Activated naive CD8-positive, alpha-beta T cell (primary cell): ENCODE data around the gene GRK7.
"Not testable (repeated sequence)": the region's sequence is repeated elsewhere in the genome, so short reads cannot be mapped to it uniquely, and the experiment has no call there.

Experiments
- H3K27ac Mint-ChIP-seq: one replicate; pipeline ENCODE4 v1.8.0; 2021; ENCODE audit warnings: mixed read lengths
- H3K27me3 Mint-ChIP-seq: one replicate; pipeline ENCODE4 v1.8.0; 2021; ENCODE audit warnings: mixed read lengths
- H3K36me3 Mint-ChIP-seq: one replicate; pipeline ENCODE4 v1.8.0; 2021; ENCODE audit warnings: mixed read lengths
- H3K4me1 Mint-ChIP-seq: one replicate; pipeline ENCODE4 v1.8.0; 2021; ENCODE audit warnings: low read depth, mixed read lengths
- H3K4me3 Mint-ChIP-seq: one replicate; pipeline ENCODE4 v1.8.0; 2021; ENCODE audit warnings: mild to moderate bottlenecking, mixed read lengths
- H3K9me3 Mint-ChIP-seq: one replicate; pipeline ENCODE4 v1.8.0; 2021; ENCODE audit warnings: low read depth, mixed read lengths

Gene GRK7

DNA sequence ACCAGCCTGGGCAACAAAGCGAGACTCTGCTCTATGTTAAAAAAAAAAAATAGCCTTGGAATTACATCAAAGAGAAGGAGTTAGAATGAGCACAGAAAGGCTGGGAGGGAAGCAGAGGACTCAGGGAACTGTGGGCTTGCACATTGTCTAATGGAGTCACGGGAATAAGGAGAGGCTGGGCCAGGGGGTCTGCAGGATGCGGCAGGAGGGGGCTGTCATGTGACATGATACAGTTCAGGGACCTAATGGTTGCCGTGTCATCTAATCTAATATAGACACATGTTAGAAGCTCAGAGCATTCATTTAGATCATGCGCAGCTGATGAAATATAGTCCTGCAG, 32.5 kb downstream of the GRK7 start:
- H3K27ac Mint-ChIP-seq = peak overlapping the region; percentile 100
- H3K9me3 Mint-ChIP-seq = no peaks in the 10 kb centered on the region
- H3K4me3 Mint-ChIP-seq = peak overlapping the region; percentile 85
- H3K4me1 Mint-ChIP-seq = peaks cover 59% of the 10 kb centered on the region
- H3K36me3 Mint-ChIP-seq = no peaks in the 10 kb centered on the region
- no peaks in the 10 kb centered on the region for H3K27me3 Mint-ChIP-seq

DNA sequence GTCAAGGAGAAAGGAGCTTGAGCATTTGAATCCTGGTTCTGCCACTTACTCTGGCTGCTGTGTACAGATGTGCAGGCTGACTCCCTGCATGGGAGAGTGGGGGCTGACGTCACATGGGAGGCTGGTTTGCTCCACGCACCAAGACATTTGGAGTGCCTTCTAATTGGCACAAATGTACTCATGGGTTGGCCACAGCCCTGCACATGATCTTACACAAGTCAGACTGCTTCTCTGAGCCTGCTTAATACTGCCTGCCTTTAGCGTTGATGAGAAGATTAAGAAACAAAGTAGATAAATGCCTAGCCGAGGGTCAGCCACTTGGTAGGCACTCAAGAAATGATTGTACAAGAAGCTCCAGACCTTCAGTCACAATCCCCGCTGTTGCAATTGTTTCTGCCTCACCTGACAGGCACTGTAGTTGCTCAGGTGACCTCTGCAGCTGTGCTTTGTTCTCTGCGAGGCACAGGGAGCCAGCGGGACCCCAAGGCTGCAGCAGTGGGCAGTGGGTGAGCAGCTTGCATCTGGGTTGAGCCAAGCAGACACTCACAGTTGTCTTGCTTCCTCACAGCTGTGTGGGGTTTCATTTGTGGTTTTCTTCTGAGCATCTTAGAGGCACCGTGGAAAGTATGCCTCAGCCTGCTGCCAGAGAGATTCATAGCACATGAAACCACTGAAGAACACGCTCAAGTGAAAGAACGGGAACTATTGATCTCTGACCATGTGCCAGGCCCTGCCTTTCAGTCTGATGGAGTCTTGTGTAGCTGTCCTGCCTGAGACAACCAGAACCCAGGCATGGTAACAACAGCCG, 33.1 kb downstream of the GRK7 start:
- peaks cover 59% of the 10 kb centered on the region for H3K4me1 Mint-ChIP-seq
- no peaks in the 10 kb centered on the region for H3K27me3 Mint-ChIP-seq
- peak overlapping the region; percentile 100 for H3K27ac Mint-ChIP-seq
- H3K9me3 Mint-ChIP-seq = no peaks in the 10 kb centered on the region
- peak overlapping the region; percentile 85 for H3K4me3 Mint-ChIP-seq
- H3K36me3 Mint-ChIP-seq = no peaks in the 10 kb centered on the region

DNA sequence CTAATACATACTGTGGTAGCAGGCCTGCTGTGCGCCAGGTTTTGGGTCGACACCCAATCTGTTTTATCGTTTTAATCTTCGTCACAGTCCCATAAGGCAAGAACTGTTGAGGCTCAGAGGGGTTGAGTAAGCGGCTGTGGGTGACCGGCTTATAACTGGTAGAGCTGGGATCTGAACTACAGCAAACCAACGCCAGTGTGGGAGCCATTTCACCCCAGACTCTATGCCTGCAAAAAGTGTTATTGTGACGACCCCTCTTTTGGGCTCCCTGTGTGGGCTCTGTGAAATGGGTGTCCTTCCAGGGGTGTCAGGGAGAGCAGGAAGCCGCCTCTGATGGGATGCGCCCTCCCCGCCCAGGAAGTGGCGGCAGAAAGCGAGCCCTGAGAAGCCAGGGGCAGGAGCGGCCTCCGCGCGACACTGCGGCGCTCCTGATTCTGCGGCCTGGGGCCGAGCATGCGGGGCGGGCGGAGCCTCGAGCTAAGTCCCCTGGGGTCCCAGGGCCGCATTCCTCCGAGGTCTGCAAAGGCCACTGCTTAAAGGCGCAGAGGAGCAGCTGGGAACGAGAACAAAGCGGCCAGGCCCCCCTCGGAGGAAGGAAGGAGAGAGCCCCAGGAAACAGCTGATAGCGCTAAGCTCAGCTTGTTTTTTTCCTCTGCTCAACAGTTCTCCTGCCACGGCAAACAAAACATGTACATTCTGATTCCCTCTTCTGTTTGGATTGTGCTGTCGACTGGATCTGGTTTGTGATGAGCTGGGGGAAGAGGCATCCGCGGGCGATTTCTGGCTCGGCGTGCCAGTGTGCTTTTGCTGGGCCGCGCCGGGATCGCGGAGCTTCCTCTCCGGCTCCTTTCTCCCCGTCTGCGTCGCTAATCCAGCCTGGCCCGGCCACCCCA, 33.9 kb downstream of the GRK7 start:
- Mint-ChIP-seq H3K9me3 (no peaks in the 10 kb centered on the region), H3K27ac (peak overlapping the region; percentile 100), H3K4me1 (peaks cover 59% of the 10 kb centered on the region), H3K36me3 (no peaks in the 10 kb centered on the region), H3K27me3 (no peaks in the 10 kb centered on the region), H3K4me3 (peak overlapping the region; percentile 85)

DNA sequence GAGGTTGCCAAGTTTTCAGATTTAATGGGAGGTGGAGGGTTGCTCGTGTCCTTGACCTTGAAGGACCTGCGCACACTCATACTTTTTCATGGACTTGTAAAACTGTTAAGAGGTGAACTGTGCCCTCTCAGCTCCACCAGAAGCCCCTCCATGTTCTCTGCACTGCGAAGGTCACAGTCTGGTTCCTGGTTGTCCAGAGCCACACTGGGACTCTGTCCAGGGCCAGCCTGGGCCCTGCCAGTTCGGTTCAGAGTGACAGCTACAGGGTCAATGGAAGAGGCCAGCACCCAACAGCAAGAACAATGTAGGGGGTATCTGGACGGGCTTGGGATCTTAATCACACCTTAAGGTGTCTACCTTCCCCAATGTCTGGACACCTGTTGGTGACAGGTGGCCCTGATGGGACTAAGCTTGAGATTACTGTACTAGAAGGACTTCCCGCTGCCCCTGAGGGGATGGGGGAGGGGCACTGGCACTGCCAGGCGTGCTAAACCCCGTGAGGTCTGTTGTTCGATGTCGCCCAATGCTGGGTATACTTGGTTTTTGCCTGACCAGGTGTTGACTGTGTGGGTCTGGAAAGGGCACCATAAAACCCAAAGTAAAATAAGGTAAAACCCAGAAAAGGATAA, 34.7 kb downstream of the GRK7 start:
- Mint-ChIP-seq H3K27ac (peak overlapping the region; percentile 100), H3K36me3 (no peaks in the 10 kb centered on the region), H3K9me3 (no peaks in the 10 kb centered on the region), H3K27me3 (no peaks in the 10 kb centered on the region), H3K4me1 (peaks cover 59% of the 10 kb centered on the region), H3K4me3 (peak overlapping the region; percentile 85)

DNA sequence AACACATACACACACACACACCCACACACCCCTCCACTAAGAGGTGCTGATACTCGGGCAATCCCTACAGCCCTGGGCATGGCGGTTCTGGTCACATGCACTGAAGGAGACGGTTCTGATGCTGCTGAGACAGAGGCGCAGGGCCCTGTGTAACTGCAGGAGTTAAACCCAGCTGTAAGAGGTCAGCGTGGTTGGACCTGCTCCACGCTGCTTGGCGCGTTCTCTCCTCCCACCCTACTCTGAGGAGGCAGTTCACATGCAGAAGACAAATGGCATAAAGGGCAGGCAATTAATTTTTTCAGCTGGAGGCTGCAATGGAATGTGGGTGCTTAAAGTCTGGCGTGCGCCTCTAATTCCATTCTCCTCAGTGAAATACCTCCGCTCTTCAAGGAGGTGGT, 35.2 kb downstream of the GRK7 start:
- Mint-ChIP-seq H3K27ac (peak overlapping the region; percentile 46), H3K4me3 (peak overlapping the region; percentile 85), H3K36me3 (no peaks in the 10 kb centered on the region), H3K27me3 (no peaks in the 10 kb centered on the region), H3K4me1 (peaks cover 57% of the 10 kb centered on the region), H3K9me3 (no peaks in the 10 kb centered on the region)

DNA sequence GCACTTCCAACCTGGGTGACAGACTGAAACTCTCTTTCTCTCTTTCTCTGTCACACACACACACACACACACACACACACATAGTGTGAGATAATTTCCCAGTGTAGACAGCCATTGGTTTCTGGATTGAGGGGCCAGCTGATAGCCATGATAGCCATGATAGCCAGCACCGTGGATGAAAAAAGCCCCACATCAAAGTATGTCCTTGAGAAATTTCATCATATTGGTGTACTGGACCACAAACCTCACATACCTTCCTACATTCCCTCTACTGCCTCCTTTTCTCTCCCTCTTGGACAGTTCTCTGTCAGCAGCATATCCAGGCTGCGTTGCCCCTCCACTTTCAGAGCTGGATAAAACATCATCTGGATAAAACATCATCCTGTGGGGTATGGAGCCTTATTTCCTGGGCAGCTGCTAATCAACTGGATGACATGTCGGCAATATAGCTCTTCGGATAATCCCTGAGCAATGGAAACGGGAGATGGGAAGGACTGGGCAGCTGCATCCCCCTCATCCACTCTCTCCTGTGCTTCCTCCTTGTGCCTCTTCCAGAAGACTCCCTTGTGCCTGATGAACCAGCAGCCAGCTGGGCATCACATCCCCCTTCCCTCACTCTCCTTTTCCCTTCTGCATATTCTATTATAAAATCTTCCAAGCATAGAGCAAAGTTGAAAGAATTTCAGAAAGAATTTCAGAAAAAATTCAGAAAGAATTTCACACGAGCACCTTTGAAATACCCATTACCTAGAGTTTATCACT, 39.3 kb downstream of the GRK7 start:
- Mint-ChIP-seq H3K36me3 (no peaks in the 10 kb centered on the region), H3K9me3 (no peaks in the 10 kb centered on the region), H3K27ac (peak overlapping the region; percentile 17), H3K4me1 (peaks cover 21% of the 10 kb centered on the region), H3K27me3 (no peaks in the 10 kb centered on the region), H3K4me3 (no peak overlapping the region)

DNA sequence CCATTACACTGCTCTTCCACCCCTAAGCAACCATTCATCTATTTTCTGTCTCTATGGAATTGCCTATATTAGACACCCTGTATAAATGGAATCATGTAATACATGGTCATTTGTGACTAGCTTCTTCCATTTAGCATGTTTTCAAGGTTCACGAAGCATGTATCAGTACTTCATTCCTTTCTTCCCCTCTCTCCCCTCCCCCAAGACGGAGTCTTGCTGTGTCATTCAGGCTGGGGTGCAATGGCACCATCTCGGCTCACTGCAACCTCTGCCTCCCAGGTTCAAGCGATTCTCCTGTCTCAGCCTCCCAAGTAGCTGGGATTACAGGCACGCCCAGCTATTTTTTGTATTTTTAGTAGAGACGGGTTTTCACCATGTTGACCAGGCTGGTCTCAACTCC, 40.3 kb downstream of the GRK7 start:
- H3K4me3 Mint-ChIP-seq, H3K27ac Mint-ChIP-seq, H3K27me3 Mint-ChIP-seq, H3K9me3 Mint-ChIP-seq, H3K36me3 Mint-ChIP-seq: not testable (repeated sequence)
- H3K4me1 Mint-ChIP-seq = peaks cover 11% of the 10 kb centered on the region

DNA sequence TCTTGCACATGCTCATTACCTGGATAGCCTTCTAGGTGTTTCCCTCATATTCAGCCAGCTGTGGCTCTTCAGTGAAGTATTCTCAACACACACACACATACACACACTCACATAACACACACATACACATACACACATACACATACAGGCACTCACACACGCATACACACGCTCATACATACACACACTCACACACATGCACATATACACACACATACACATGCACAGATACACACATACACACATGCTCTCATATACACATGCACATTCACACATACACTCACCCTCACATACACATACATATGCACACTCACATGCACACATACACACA, 41.2 kb downstream of the GRK7 start:
- Mint-ChIP-seq H3K4me3 (no peak overlapping the region), H3K9me3 (no peaks in the 10 kb centered on the region), H3K4me1 (peaks cover 5% of the 10 kb centered on the region), H3K36me3 (no peaks in the 10 kb centered on the region), H3K27ac (no peak overlapping the region), H3K27me3 (no peaks in the 10 kb centered on the region)

DNA sequence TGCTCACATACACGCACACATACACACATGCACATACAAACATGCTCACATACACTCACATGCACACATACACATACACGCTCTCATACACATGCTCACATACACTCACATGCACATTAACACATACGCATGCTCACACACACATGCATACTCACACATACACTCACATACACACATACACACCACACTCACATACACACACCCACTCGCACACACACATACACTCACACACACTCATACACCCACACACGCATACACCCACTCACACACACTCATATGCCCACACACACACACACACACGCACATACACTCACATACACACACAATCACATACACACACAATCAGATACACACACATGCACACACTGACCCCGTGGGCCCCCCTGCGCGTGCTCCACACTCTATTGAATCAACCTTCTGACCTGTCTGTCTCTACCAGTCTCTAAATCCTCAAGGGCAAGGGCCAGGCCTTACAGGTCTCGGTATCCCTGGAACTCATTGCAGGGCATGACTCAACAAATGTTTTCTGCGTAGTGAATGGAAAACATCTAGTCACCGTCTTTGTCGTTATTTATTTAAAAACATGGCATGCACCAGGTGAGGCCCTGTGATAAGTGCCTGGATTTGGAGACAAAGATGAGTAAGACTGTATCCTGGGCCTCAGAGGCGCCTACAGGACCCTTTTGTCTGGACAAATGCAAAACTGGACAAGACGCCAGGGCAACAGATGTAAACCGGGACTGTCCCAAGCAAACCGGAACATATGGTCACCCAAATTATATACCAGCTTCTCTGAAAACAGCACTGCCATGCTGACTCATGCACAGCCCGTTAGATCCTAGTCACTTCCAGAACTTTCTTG, 41.8 kb downstream of the GRK7 start:
- no peaks in the 10 kb centered on the region for H3K36me3 Mint-ChIP-seq

DNA sequence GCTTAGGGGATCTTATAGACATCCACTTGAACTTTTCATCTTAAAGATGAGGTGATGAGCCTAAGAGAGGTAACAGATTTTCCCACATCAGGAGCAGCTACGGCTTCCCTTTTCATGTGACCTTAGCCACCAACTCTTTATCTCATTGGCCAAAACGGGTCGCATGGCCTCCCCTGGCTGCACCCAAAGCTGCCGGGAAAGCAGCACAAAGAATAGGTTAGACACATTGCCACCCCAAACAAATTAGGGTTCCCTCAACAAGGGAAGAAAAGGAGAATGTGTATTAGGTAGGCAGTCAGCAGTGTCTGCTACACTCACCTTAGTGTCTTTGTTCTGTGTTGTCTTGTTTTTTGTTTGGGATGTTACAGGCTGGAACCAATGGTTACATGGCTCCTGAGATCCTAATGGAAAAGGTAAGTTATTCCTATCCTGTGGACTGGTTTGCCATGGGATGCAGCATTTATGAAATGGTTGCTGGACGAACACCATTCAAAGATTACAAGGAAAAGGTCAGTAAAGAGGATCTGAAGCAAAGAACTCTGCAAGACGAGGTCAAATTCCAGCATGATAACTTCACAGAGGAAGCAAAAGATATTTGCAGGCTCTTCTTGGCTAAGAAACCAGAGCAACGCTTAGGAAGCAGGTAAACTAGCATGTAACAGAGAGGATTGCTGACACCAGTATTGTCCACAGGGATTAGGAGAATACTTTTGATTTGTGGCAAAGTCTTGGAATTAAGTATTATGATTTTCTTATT, 44.2 kb downstream of the GRK7 start:
- Mint-ChIP-seq H3K4me1 (no peaks in the 10 kb centered on the region), H3K36me3 (no peaks in the 10 kb centered on the region), H3K4me3 (no peak overlapping the region), H3K9me3 (no peaks in the 10 kb centered on the region), H3K27ac (no peak overlapping the region), H3K27me3 (no peaks in the 10 kb centered on the region)

More for the DNA sequence above, 41.8 kb downstream of the GRK7 start:
- no peaks in the 10 kb centered on the region for H3K9me3 Mint-ChIP-seq
- no peak overlapping the region for H3K4me3 Mint-ChIP-seq
- H3K27ac Mint-ChIP-seq = no peak overlapping the region
- H3K27me3 Mint-ChIP-seq = no peaks in the 10 kb centered on the region
- H3K4me1 Mint-ChIP-seq = no peaks in the 10 kb centered on the region

DNA sequence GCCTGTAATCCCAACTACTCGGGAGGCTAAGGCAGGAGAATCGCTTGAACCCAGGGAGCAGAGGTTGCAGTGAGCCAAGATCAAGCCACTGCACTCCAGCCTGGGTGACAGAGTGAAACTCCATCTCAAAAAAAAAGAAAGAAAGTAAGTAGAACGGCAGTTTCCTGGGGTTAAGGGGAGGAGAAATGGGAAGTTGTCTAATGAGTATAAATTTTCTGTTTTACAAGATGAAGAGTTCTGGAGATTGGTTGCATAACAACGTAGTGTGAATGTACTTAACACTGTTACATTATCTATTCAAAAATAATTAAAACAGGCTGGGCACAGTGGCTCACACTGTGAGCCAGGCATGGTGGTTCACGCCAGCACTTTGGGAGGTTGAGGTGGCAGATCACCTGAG, 45.4 kb downstream of the GRK7 start:
- Mint-ChIP-seq H3K4me3 (no peak overlapping the region), H3K4me1 (no peaks in the 10 kb centered on the region), H3K27ac (no peak overlapping the region), H3K9me3 (no peaks in the 10 kb centered on the region), H3K27me3 (no peaks in the 10 kb centered on the region), H3K36me3 (no peaks in the 10 kb centered on the region)

DNA sequence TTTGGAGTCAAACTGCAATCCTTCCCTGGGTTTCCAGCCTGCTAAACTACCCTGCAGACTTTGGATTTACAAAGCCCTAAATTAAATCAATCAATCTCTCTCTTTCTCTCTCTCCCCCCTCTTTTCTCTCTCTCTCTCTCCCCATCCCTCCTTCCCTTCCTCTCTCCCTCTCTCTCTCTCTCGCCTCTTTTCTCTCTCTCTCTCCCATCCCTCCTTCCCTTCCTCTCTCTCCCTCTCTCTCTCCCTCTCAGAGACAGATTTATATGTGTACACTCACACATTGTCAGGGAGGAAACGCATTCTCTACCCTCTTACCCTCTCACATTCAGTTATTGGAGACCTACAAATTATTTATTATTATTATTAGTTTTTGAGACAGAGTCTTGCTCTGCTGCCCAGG, 47.0 kb downstream of the GRK7 start:
- Mint-ChIP-seq H3K4me3 (no peak overlapping the region), H3K27me3 (no peaks in the 10 kb centered on the region), H3K4me1 (no peaks in the 10 kb centered on the region), H3K9me3 (peaks cover 2% of the 10 kb centered on the region), H3K27ac (no peak overlapping the region), H3K36me3 (peaks cover 1% of the 10 kb centered on the region)

DNA sequence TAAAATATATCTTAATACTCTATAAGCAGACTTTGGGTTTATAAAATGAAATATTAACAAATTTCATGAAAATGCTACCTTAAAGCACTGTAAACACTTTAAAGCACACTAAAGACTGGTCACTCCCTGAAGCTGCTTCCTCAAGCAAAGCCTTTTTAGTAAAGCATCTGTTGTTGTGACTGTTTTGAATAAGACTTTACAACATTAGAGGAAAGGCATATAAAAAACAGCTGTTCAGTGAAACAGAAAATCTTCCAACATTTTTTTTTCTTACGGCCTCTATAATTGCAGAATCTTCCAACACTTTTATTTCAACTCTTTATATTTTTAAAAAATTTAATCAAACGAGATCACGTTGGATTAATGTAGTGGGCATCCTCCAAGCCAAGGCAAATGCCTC, 48.1 kb downstream of the GRK7 start:
- H3K4me1 Mint-ChIP-seq = no peaks in the 10 kb centered on the region
- peaks cover 3% of the 10 kb centered on the region for H3K36me3 Mint-ChIP-seq
- no peak overlapping the region for H3K4me3 Mint-ChIP-seq
- H3K27me3 Mint-ChIP-seq = no peaks in the 10 kb centered on the region
- H3K9me3 Mint-ChIP-seq = peaks cover 7% of the 10 kb centered on the region
- H3K27ac Mint-ChIP-seq = no peak overlapping the region
